LHCN-M2 (cell line): ENCODE data around the gene PRSS50. TPM values are rescaled to one million over a fixed set of nuclear protein-coding genes. Genes with fewer than 3 reads are reported as not detected.
A peak's percentile ranks its signal among the peaks of the same experiment; 100 is the strongest.

ENCODE experiments used
- DNase-seq: peaks from one replicate; pipeline ENCODE4 v3.0.0-alpha.2; 2012; ENCODE audit warnings: low read depth
- total RNA-seq: library from RNA; depleted of rRNA; stranded (reverse); fragments of >200 nt; gene quantifications from 2 replicates; pipeline ENCODE4 v1.2.3, GENCODE V29; 2014; rRNA removed

Gene PRSS50
- total RNA-seq, 1 experiment from 2014 or later: not detected

GRCh38 chr3:46670000-46670890 lies 47.4 kb downstream of the PRSS50 start:
- DNase-seq: no peak

- no peak for DNase-seq
Measured at GRCh38 chr3:46669191-46669999, 48.3 kb downstream of the PRSS50 start.

- no peak for DNase-seq
Measured at GRCh38 chr3:46668591-46668990, 49.1 kb downstream of the PRSS50 start.

GRCh38 chr3:46668116-46668515 lies 49.6 kb downstream of the PRSS50 start:
- no peak for DNase-seq

GRCh38 chr3:46667657-46668056 lies 50.0 kb downstream of the PRSS50 start:
- no peak for DNase-seq

- DNase-seq: no peak
Measured at GRCh38 chr3:46667061-46667621, 50.5 kb downstream of the PRSS50 start.

GRCh38 chr3:46666453-46666845 lies 51.2 kb downstream of the PRSS50 start:
- no peak for DNase-seq

- DNase-seq: no peak
Measured at GRCh38 chr3:46665763-46666452, 51.8 kb downstream of the PRSS50 start.

- no peak for DNase-seq
Measured at GRCh38 chr3:46664971-46665762, 52.5 kb downstream of the PRSS50 start.

- no peak for DNase-seq
Measured at GRCh38 chr3:46664188-46664970, 53.3 kb downstream of the PRSS50 start.

- DNase-seq: peak; percentile 60
Measured at GRCh38 chr3:46663591-46664135, 54.0 kb downstream of the PRSS50 start.

- peak; percentile 76 for DNase-seq
Measured at GRCh38 chr3:46662771-46663551, 54.7 kb downstream of the PRSS50 start.

Other genes with a start within 250 kb of the PRSS50 start
- not detected in 2 replicates for gene RTP3, start 219.9 kb downstream of the PRSS50 start, total RNA-seq
- gene LRRC2, start 151.6 kb downstream of the PRSS50 start, total RNA-seq: 0.32 and 0.86 TPM in 2 replicates
- gene FAM240A, start 105.3 kb downstream of the PRSS50 start, total RNA-seq: not detected in 2 replicates
- gene ALS2CL, start 24.2 kb downstream of the PRSS50 start, total RNA-seq: 0.23 and 0.96 TPM in 2 replicates
- gene TMIE, start 16.5 kb downstream of the PRSS50 start, total RNA-seq: not detected in 2 replicates
- not detected in 2 replicates for gene MYL3, start 145.6 kb upstream of the PRSS50 start, total RNA-seq
- gene PTH1R, start 159.9 kb upstream of the PRSS50 start, total RNA-seq: 1.2 and 1.3 TPM in 2 replicates